ENCODE measurements around the gene ZNF786. TPM values are rescaled to one million over a fixed set of nuclear protein-coding genes. Genes with fewer than 3 reads are reported as not detected.

Gene ZNF786
- total RNA-seq, 1 donor from 2014 or later = 3.6 TPM

GRCh38 chr7:149125189-149125862 is 34.8 kb upstream of the ZNF786 start:
- TF ChIP-seq CTCF (conservative IDR thresholded peaks at IDR 0.05; ENCODE audit: low read depth, low read length) = no peak
- no peak for DNase-seq (ENCODE audit: low read depth)
- peak overlapping the region; percentile 100 for H3K4me3 ChIP-seq (ENCODE audit: low read depth, low read length)

- DNase-seq (ENCODE audit: low read depth) = no peak
- H3K4me3 ChIP-seq (ENCODE audit: low read depth, low read length) = no peak overlapping the region
- TF ChIP-seq CTCF (conservative IDR thresholded peaks at IDR 0.05; ENCODE audit: low read depth, low read length) = no peak
These were observed 19.5 kb upstream of the ZNF786 start for GRCh38 chr7:149109969-149110368.

- H3K4me3 ChIP-seq (ENCODE audit: low read depth, low read length) = no peak overlapping the region
- TF ChIP-seq CTCF (conservative IDR thresholded peaks at IDR 0.05; ENCODE audit: low read depth, low read length) = no peak
These were observed 14.2 kb upstream of the ZNF786 start for GRCh38 chr7:149104749-149105148.

GRCh38 chr7:149104214-149104613 is 13.7 kb upstream of the ZNF786 start:
- TF ChIP-seq CTCF (conservative IDR thresholded peaks at IDR 0.05; ENCODE audit: low read depth, low read length) = no peak
- no peak overlapping the region for H3K4me3 ChIP-seq (ENCODE audit: low read depth, low read length)
- DNase-seq (ENCODE audit: low read depth) = no peak

More at GRCh38 chr7:149104749-149105148, 14.2 kb upstream of the ZNF786 start:
- DNase-seq (ENCODE audit: low read depth) = no peak

GRCh38 chr7:149103424-149103823 is 12.9 kb upstream of the ZNF786 start:
- TF ChIP-seq CTCF (conservative IDR thresholded peaks at IDR 0.05; ENCODE audit: low read depth, low read length) = no peak
- H3K4me3 ChIP-seq (ENCODE audit: low read depth, low read length) = no peak overlapping the region
- no peak for DNase-seq (ENCODE audit: low read depth)

- no peak for TF ChIP-seq CTCF (conservative IDR thresholded peaks at IDR 0.05; ENCODE audit: low read depth, low read length)
- DNase-seq (ENCODE audit: low read depth) = no peak
- H3K4me3 ChIP-seq (ENCODE audit: low read depth, low read length) = no peak overlapping the region
These were observed 12.1 kb upstream of the ZNF786 start for GRCh38 chr7:149102666-149103065.

GRCh38 chr7:149100821-149101220 is 10.3 kb upstream of the ZNF786 start:
- no peak for TF ChIP-seq CTCF (conservative IDR thresholded peaks at IDR 0.05; ENCODE audit: low read depth, low read length)
- no peak overlapping the region for H3K4me3 ChIP-seq (ENCODE audit: low read depth, low read length)
- no peak for DNase-seq (ENCODE audit: low read depth)

All from epithelial cell of proximal tubule (primary cell).